Activated T-cell treated with anti-CD3 and anti-CD28 coated beads for 1 hour (primary cell): ENCODE measurements around the gene PFKL.

Source experiments
- DNase-seq: peaks from one replicate; pipeline ENCODE4 v3.0.0-alpha.2; 2020; ENCODE audit warnings: low read depth

The PFKL gene

DNA sequence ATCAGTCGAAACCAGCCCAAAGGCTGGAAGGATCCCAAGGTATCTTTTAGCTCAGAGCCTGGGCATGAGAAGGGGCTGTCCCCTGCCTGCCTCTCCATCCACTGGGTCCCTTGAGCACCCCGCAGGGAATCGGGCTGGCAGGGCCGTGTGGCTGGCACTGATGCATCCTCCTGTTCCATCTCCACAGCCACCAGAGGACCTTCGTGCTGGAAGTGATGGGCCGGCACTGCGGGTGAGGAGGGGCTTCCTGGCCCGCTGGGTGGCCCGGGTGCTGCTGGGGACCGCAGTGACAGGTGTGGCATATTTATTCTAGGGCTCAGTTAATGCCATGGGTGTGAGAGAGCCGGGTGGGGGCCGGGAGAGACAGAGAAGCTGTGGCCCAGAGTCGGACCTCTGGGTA is 13.6 kb downstream of the PFKL start:
- DNase-seq: no peak

DNA sequence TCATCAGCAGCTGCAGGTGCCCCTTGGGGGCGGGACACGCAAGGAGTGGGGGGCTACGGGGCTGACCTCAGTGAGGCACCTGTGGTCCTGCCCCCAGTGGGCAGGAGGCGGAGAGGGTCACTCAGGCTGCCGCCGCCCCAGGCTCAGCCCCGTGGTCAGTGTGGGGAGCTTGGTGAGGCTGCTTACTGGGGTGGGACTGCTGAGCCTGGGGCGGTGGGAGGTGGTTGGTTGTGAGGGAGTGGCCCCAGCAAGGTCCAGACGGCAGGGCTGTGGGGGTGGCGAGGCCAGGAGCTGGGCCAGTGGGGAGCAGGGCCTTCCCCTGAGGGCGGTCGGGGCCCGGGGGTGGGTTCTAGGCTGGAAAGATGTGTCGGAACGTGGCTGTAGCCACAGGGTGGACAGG is 14.3 kb downstream of the PFKL start:
- no peak for DNase-seq

- no peak for DNase-seq
These were observed 14.7 kb downstream of the PFKL start for GRCh38 chr21:44314561-44314960.

- no peak for DNase-seq
These were observed 15.9 kb downstream of the PFKL start for GRCh38 chr21:44315691-44316203.

DNA sequence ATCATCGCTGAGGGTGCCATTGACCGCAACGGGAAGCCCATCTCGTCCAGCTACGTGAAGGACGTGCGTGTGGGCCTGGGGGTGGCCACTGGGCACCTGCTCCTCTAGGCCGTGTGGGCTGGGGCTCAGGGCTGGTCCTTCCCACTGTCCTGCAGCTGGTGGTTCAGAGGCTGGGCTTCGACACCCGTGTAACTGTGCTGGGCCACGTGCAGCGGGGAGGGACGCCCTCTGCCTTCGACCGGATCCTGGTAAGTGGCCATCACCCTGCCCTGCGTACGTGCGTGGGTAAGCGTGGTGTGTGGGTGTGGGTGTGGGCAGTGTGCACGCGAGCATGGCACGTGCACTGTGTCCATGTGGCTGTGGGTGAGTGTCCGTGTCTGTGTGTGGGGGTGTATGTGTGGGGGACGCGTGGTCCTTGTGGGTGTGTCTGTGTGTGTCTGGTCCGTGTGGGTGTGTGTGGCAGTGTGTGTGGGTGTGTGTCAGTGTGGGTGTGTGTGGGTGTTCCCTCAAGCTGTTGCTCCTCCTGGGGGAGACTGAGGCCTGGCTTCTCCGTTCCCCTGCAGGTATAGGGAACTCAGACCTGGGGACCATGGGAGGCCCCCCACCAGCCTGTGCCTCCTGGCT is 16.5 kb downstream of the PFKL start:
- no peak for DNase-seq

GRCh38 chr21:44317241-44317782 is 17.5 kb downstream of the PFKL start:
- no peak for DNase-seq

GRCh38 chr21:44317871-44318270 is 18.0 kb downstream of the PFKL start:
- DNase-seq: no peak

GRCh38 chr21:44318489-44319285 is 18.8 kb downstream of the PFKL start:
- DNase-seq: no peak

DNA sequence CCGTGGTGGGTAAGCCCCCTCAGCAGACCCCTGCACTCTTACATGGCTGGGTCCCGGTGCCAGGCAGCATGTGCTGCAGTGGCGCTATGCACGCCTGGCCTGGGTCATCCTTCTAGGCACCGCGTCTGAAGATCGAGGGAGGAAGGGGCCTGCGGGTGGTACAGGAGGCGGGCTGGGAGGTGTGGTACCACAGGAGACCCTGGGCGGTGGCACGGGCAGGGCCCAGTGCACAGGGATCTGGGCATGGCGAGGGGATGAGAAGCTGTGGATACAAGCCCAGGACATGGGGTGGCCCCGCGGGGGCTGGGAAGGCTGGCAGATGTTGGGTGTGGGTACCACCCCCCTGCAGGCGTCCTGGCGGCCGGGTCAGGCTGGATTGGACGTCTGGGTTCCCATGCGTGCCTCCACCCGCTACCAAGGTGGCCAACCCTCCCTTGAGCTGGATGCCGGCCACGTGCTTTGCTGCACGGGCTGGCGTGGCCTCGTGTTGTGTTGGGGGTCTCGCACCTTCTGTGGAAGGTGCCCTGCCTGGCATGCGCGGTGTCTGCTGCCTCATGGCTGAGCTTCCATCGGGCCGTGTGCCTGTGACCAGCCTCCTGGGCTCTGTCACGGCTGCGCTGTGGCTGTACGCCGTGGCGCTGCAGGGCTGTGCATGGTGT is 19.7 kb downstream of the PFKL start:
- no peak for DNase-seq

- DNase-seq: no peak
These were observed 21.0 kb downstream of the PFKL start for GRCh38 chr21:44320847-44321246.

DNA sequence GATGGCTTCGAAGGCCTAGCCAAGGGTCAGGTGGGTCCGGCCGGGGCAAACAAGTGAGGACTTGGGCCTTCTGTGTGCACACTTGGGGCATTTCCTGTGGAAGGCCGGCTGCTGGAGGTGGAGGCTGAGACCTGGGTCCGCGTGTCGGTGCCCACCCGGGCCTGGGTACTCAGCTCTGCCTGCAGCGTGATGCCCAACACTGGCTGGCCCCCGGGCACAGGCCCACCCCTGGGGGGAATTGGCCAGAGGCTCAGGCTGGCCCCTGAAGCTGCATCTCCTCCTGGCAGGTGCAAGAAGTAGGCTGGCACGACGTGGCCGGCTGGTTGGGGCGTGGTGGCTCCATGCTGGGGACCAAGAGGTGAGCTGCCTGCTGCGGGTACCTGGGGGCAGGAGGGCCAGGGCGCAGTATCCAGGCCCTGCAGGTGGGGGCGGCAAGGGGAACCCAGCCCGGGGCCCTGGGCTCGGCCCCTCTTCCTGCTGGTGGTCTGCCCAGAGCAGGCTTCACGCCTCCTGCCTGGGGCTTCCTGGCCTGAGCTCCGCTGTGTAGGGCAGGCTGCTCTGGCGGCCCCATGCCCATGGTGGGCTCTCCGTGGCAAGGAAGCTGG is 22.1 kb downstream of the PFKL start:
- no peak for DNase-seq

- no peak for DNase-seq
These were observed 22.9 kb downstream of the PFKL start for GRCh38 chr21:44322621-44323325.

- DNase-seq: no peak
These were observed 23.7 kb downstream of the PFKL start for GRCh38 chr21:44323591-44323990.

DNA sequence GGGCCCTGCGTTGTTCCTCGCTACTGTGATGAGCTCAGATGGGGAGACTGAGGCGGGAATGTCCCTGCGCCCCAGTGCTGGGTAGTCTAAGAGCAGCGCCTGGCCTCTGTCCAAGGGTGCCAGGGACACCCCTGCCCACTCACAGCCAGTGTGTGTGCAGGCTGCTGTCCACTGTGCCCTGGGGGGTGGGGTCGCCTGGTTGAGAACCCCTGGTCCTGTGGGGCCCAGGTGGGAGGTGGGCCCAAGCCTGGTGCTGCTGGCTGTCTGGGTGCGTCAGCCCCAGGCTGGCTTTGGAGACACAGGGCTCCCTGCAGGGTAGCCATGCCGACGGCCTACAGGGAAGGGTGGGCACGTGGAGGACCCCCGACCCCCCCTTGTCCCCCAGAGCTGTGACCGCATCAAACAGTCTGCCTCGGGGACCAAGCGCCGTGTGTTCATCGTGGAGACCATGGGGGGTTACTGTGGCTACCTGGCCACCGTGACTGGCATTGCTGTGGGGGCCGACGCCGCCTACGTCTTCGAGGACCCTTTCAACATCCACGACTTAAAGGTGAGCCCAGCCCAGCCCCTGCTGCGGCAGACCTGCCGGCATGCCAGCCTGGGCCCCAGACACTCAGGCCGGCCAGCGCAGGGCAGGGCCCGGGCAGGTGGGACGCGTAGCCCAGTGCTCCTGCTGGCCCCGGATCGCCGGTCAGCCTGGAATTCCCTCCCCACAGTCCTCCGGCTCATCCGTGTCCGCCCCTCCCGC is 24.4 kb downstream of the PFKL start:
- DNase-seq: no peak

DNA sequence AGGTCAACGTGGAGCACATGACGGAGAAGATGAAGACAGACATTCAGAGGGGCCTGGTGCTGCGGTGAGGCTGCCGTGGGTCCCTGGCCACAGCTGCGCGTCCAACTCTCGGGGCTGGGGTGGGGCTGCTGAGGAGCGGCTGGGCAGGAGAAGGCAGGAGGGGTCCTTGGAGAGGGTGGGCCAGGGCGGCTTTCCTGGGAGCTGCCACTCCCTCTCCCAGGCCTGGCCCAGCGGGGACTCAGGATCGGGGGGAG is 24.9 kb downstream of the PFKL start:
- no peak for DNase-seq

GRCh38 chr21:44325386-44326271 is 25.8 kb downstream of the PFKL start:
- DNase-seq: no peak

- DNase-seq: no peak
These were observed 26.4 kb downstream of the PFKL start for GRCh38 chr21:44326272-44326647.

DNA sequence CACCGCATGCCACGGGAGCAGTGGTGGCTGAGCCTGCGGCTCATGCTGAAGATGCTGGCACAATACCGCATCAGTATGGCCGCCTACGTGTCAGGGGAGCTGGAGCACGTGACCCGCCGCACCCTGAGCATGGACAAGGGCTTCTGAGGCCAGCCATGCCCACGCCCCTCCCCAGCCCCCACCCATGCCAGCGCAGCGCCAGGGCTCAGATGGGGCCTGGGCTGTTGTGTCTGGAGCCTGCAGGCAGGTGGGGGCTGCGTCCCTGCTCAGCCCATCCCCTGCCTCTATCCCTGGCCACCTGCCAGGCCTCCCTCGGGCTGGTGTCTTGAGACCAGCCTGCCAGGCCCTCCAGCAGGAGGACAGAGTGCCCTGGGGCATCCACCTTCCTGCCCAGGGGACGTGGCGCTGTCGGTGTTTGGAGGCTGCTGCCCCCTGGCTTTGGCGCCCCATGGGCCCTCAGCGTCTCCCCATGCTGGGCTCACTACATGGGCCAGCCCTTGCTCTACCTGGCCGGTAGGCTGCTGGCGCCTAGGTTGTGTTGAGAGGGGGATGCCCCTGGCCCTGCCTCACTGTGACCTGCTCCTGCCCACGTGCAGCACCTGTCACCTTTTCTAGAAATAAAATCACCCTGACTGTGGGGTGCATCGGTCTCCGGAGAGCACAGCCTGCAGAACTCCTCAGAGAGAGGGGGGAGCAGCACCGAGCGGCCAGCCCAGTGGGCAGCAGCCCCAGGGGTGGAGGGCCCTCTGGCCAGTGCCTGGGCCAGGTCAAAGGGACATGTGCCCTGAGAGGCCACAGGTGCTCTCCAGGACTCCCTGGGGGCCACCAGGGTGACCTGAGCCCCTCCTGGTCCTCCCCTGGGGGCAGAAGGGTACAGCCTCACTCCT is 27.1 kb downstream of the PFKL start:
- DNase-seq: no peak

DNA sequence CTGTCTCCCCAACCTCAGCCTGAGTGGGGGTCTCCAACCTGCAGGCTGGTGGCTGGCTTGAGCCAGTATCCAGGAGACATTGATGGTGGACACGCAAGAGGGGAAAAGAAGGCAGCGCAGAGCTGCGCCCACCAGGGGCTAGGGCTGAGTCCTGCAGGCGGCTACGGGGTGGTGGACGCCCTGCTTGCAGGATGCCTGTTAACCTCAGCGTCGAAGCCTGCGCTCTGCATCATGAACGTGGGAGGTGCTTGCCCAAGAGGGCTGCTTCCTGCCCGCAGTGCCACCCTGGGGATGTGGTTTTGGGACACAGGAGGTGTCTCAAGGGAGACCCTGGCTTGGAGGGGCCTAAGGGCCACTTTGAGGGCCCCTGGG is 27.7 kb downstream of the PFKL start:
- DNase-seq: no peak
